ENCODE measurements around the gene ZP1. TPM values are rescaled to one million over a fixed set of nuclear protein-coding genes. Genes with fewer than 3 reads are reported as not detected.
"Not testable (repeated sequence)": the region's sequence is repeated elsewhere in the genome, so short reads cannot be mapped to it uniquely, and the experiment has no call there.

ZP1 gene
- total RNA-seq (1 to 10 TPM in 1 of 5 donors, under 1 TPM in 1, not detected in 3; 0.20 to 1.0 TPM), total RNA-seq (0 to 1.8 (median 0.19) reads per million in 29 experiments)
- total RNA-seq (2013) = not detected

- Mint-ChIP-seq H3K9me3 (no peaks in the 10 kb centered on the region), H3K27ac (no peak within 1 kb of the TSS), H3K4me3 (no peak within 1 kb of the TSS), H3K36me3 (no peaks in the 10 kb centered on the region), H3K4me1 (peaks cover 7 to 17% (median 16%) of the 10 kb centered on the region in 3 donors), H3K27me3 (peaks cover 0 to 4% of the 10 kb centered on the region in 2 donors)
- H3K9me3 ChIP-seq = no peaks in the 10 kb centered on the region
- H3K4me1 ChIP-seq (ENCODE audit: control insufficient read depth in 1 of 2, extremely low read depth in 1 of 2, insufficient read depth in 2 of 2, low read length in 2 of 2) = peaks cover 8 to 25% of the 10 kb centered on the region in 2 experiments
- no peak within 1 kb of the TSS for H3K27ac ChIP-seq (ENCODE audit: low read length)
- 75% methylated on average over 9 of the region's 13 CpGs for WGBS (ENCODE audit: insufficient coverage)
- POLR2A ChIA-PET = interaction anchor here (0.5 to 0.6 kb wide), 2 partner anchors 12 to 15 kb away, joined by 3 read pairs; no protein-coding TSS in a partner anchor
- no peak within 1 kb of the TSS for H3K4me3 ChIP-seq (ENCODE audit: control insufficient read depth in 1 of 2, extremely low read depth in 1 of 2, low read length in 1 of 2)
- H3K36me3 ChIP-seq (ENCODE audit: control insufficient read depth in 2 of 2, extremely low read depth in 1 of 2, insufficient read depth in 1 of 2, low read length in 1 of 2) = no peaks in the 10 kb centered on the region
- ATAC-seq (replicated peaks in 1 of 4) (no peak), DNase-seq (no peak)
- peaks cover 0 to 38% of the 10 kb centered on the region in 2 experiments for H3K27me3 ChIP-seq (replicated peaks in 1 of 2; ENCODE audit: control insufficient read depth in 2 of 2, extremely low read depth in 1 of 2, insufficient read depth in 2 of 2, low read length in 1 of 2)
- CTCF ChIA-PET = no interaction called here
Measured at GRCh38 chr11:60866911-60867870, at the start of gene ZP1. Gene ZP1 (plus strand): TSS chr11:60867542. CDS start chr11:60867562, 20 bp downstream.

GRCh38 chr11:60818057-60818456, 49.3 kb upstream of the ZP1 start:
- H3K4me3 Mint-ChIP-seq = no peak overlapping the region
- ChIA-PET CTCF (no interaction called here), POLR2A (no interaction called here)
- Histone ChIP-seq H3K9me3 (no peaks in the 10 kb centered on the region), H3K4me3 (ENCODE audit: control insufficient read depth in 1 of 2, extremely low read depth in 1 of 2, low read length in 1 of 2) (no peak overlapping the region), H3K4me1 (ENCODE audit: control insufficient read depth in 1 of 2, extremely low read depth in 1 of 2, insufficient read depth in 2 of 2, low read length in 2 of 2) (peaks cover 0 to 2% of the 10 kb centered on the region in 2 experiments), H3K27ac (ENCODE audit: low read length) (no peak overlapping the region), H3K36me3 (ENCODE audit: control insufficient read depth in 2 of 2, extremely low read depth in 1 of 2, insufficient read depth in 1 of 2, low read length in 1 of 2) (no peaks in the 10 kb centered on the region), H3K27me3 (replicated peaks in 1 of 2; ENCODE audit: control insufficient read depth in 2 of 2, extremely low read depth in 1 of 2, insufficient read depth in 2 of 2, low read length in 1 of 2) (peaks cover 0 to 21% of the 10 kb centered on the region in 2 experiments)
- H3K4me1 Mint-ChIP-seq = no peaks in the 10 kb centered on the region
- no peaks in the 10 kb centered on the region for H3K27me3 Mint-ChIP-seq
- ATAC-seq (replicated peaks in 1 of 4) (no peak), DNase-seq (no peak)
- WGBS (ENCODE audit: insufficient coverage) = 86% methylated on average over 3 of the region's 4 CpGs
- H3K36me3 Mint-ChIP-seq = no peaks in the 10 kb centered on the region
- H3K9me3 Mint-ChIP-seq = peaks cover 0 to 11% (median 3%) of the 10 kb centered on the region in 3 donors
- no peak overlapping the region for H3K27ac Mint-ChIP-seq

- POLR2A ChIA-PET = no interaction called here
- Mint-ChIP-seq H3K4me1 (no peaks in the 10 kb centered on the region), H3K4me3 (no peak overlapping the region), H3K9me3 (peaks cover 0 to 4% (median 0%) of the 10 kb centered on the region in 3 donors), H3K27ac (no peak overlapping the region), H3K36me3 (no peaks in the 10 kb centered on the region), H3K27me3 (no peaks in the 10 kb centered on the region)
- Histone ChIP-seq H3K4me3 (ENCODE audit: control insufficient read depth in 1 of 2, extremely low read depth in 1 of 2, low read length in 1 of 2) (no peak overlapping the region), H3K36me3 (ENCODE audit: control insufficient read depth in 2 of 2, extremely low read depth in 1 of 2, insufficient read depth in 1 of 2, low read length in 1 of 2) (no peaks in the 10 kb centered on the region), H3K27ac (ENCODE audit: low read length) (no peak overlapping the region), H3K9me3 (no peaks in the 10 kb centered on the region), H3K4me1 (ENCODE audit: control insufficient read depth in 1 of 2, extremely low read depth in 1 of 2, insufficient read depth in 2 of 2, low read length in 2 of 2) (peaks cover 0 to 2% of the 10 kb centered on the region in 2 experiments), H3K27me3 (replicated peaks in 1 of 2; ENCODE audit: control insufficient read depth in 2 of 2, extremely low read depth in 1 of 2, insufficient read depth in 2 of 2, low read length in 1 of 2) (peaks cover 0 to 21% of the 10 kb centered on the region in 2 experiments)
- WGBS (ENCODE audit: insufficient coverage) = 56% methylated on average over 5 of the region's 15 CpGs
- DNase-seq = no peak
- CTCF ChIA-PET = interaction anchor here in 1 of 2 donors (0.7 kb wide), 1 partner anchor 82 kb away, joined by 4 read pairs; no protein-coding TSS in a partner anchor
- ATAC-seq (replicated peaks in 1 of 4) = no peak
Measured at GRCh38 chr11:60821827-60822599, 45.3 kb upstream of the ZP1 start.

GRCh38 chr11:60823745-60824306, 43.5 kb upstream of the ZP1 start:
- H3K27ac ChIP-seq (ENCODE audit: low read length); H3K36me3 Mint-ChIP-seq; H3K27ac Mint-ChIP-seq; H3K27me3 Mint-ChIP-seq; DNase-seq; H3K36me3 ChIP-seq (ENCODE audit: control insufficient read depth in 2 of 2, extremely low read depth in 1 of 2, insufficient read depth in 1 of 2, low read length in 1 of 2); POLR2A ChIA-PET; H3K9me3 ChIP-seq; CTCF ChIA-PET; H3K4me1 Mint-ChIP-seq; H3K4me3 Mint-ChIP-seq; ATAC-seq (replicated peaks in 1 of 4); H3K4me3 ChIP-seq (ENCODE audit: control insufficient read depth in 1 of 2, extremely low read depth in 1 of 2, low read length in 1 of 2); H3K4me1 ChIP-seq (ENCODE audit: control insufficient read depth in 1 of 2, extremely low read depth in 1 of 2, insufficient read depth in 2 of 2, low read length in 2 of 2); H3K9me3 Mint-ChIP-seq: not testable (repeated sequence)
- H3K27me3 ChIP-seq (replicated peaks in 1 of 2; ENCODE audit: control insufficient read depth in 2 of 2, extremely low read depth in 1 of 2, insufficient read depth in 2 of 2, low read length in 1 of 2) = peaks cover 0 to 25% of the 10 kb centered on the region in 2 experiments
- 90% methylated on average over 4 of the region's 5 CpGs for WGBS (ENCODE audit: insufficient coverage)

- no peaks in the 10 kb centered on the region for H3K36me3 Mint-ChIP-seq
- POLR2A ChIA-PET = no interaction called here
- no peaks in the 10 kb centered on the region for H3K4me1 Mint-ChIP-seq
Measured at GRCh38 chr11:60825118-60825517, 42.2 kb upstream of the ZP1 start.

GRCh38 chr11:60825790-60826189, 41.6 kb upstream of the ZP1 start:
- 82% methylated on average over 5 of the region's 6 CpGs for WGBS (ENCODE audit: insufficient coverage)

More at GRCh38 chr11:60825118-60825517, 42.2 kb upstream of the ZP1 start:
- Mint-ChIP-seq H3K27me3 (peaks cover 0 to 2% of the 10 kb centered on the region in 2 donors), H3K27ac (no peak overlapping the region), H3K4me3 (no peak overlapping the region), H3K9me3 (no peaks in the 10 kb centered on the region)
- Histone ChIP-seq H3K27me3 (replicated peaks in 1 of 2; ENCODE audit: control insufficient read depth in 2 of 2, extremely low read depth in 1 of 2, insufficient read depth in 2 of 2, low read length in 1 of 2) (peaks cover 0 to 25% of the 10 kb centered on the region in 2 experiments), H3K4me1 (ENCODE audit: control insufficient read depth in 1 of 2, extremely low read depth in 1 of 2, insufficient read depth in 2 of 2, low read length in 2 of 2) (peaks cover 0 to 2% of the 10 kb centered on the region in 2 experiments), H3K9me3 (no peaks in the 10 kb centered on the region), H3K36me3 (ENCODE audit: control insufficient read depth in 2 of 2, extremely low read depth in 1 of 2, insufficient read depth in 1 of 2, low read length in 1 of 2) (no peaks in the 10 kb centered on the region), H3K27ac (ENCODE audit: low read length) (no peak overlapping the region), H3K4me3 (ENCODE audit: control insufficient read depth in 1 of 2, extremely low read depth in 1 of 2, low read length in 1 of 2) (no peak overlapping the region)
- ATAC-seq (replicated peaks in 1 of 4) = no peak
- CTCF ChIA-PET = interaction anchor here in 1 of 2 donors (0.6 kb wide), 2 partner anchors 10 to 20 kb away, joined by 3 read pairs; no protein-coding TSS in a partner anchor
- DNase-seq = no peak
- 85% methylated on average over 3 of the region's 5 CpGs for WGBS (ENCODE audit: insufficient coverage)

More at GRCh38 chr11:60825790-60826189, 41.6 kb upstream of the ZP1 start:
- no peaks in the 10 kb centered on the region for H3K4me1 Mint-ChIP-seq
- Histone ChIP-seq H3K36me3 (ENCODE audit: control insufficient read depth in 2 of 2, extremely low read depth in 1 of 2, insufficient read depth in 1 of 2, low read length in 1 of 2) (no peaks in the 10 kb centered on the region), H3K27me3 (replicated peaks in 1 of 2; ENCODE audit: control insufficient read depth in 2 of 2, extremely low read depth in 1 of 2, insufficient read depth in 2 of 2, low read length in 1 of 2) (peaks cover 0 to 20% of the 10 kb centered on the region in 2 experiments), H3K27ac (ENCODE audit: low read length) (no peak overlapping the region), H3K9me3 (no peaks in the 10 kb centered on the region), H3K4me3 (ENCODE audit: control insufficient read depth in 1 of 2, extremely low read depth in 1 of 2, low read length in 1 of 2) (no peak overlapping the region), H3K4me1 (ENCODE audit: control insufficient read depth in 1 of 2, extremely low read depth in 1 of 2, insufficient read depth in 2 of 2, low read length in 2 of 2) (peaks cover 0 to 2% of the 10 kb centered on the region in 2 experiments)
- POLR2A ChIA-PET = no interaction called here
- H3K27ac Mint-ChIP-seq = no peak overlapping the region
- H3K27me3 Mint-ChIP-seq = peaks cover 0 to 2% of the 10 kb centered on the region in 2 donors
- CTCF ChIA-PET = no interaction called here
- no peaks in the 10 kb centered on the region for H3K9me3 Mint-ChIP-seq
- DNase-seq (no peak), ATAC-seq (replicated peaks in 1 of 4) (no peak)
- H3K36me3 Mint-ChIP-seq = no peaks in the 10 kb centered on the region
- no peak overlapping the region for H3K4me3 Mint-ChIP-seq

Data from T-cell (primary cell).